B cell (primary cell): ENCODE measurements around the gene FER.

Source experiments
- EZH2 ChIP-seq: IDR thresholded peaks from 2 replicates; pipeline ENCODE4 v1.6.1; 2012; ENCODE audit warnings: borderline replicate concordance, low read depth, mild to moderate bottlenecking, moderate library complexity, low read length; ENCODE audit not compliant: insufficient read depth, poor library complexity, severe bottlenecking
- TF ChIP-seq, protein P1 (sequence below): fragments of 200-600 bp; IDR thresholded peaks from one replicate; pipeline ENCODE4 v1.8.0; 2022; ENCODE audit warnings: antibody characterized with exemption, mild to moderate bottlenecking

DNA sequence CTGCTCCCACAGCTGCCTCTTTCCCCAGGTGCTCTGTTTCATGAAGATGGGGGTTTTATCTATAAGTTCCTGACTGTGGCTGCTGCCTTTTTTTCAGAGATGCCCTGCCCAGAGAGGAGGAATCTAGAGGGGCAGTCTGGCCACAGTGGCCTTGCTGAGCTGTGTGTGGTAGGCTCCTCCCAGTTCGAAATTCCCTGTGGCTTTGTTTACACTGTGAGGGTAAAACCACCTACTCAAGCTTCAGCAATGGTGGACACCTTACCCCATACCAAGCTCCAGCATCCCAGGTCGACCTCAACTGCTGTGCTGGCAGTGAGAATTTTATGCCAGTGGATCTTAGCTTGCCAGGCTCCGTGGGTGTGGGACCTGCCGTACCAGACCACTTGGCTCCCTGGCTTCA lies 250.0 kb downstream of the FER start:
- TF ChIP-seq, protein P1, sequence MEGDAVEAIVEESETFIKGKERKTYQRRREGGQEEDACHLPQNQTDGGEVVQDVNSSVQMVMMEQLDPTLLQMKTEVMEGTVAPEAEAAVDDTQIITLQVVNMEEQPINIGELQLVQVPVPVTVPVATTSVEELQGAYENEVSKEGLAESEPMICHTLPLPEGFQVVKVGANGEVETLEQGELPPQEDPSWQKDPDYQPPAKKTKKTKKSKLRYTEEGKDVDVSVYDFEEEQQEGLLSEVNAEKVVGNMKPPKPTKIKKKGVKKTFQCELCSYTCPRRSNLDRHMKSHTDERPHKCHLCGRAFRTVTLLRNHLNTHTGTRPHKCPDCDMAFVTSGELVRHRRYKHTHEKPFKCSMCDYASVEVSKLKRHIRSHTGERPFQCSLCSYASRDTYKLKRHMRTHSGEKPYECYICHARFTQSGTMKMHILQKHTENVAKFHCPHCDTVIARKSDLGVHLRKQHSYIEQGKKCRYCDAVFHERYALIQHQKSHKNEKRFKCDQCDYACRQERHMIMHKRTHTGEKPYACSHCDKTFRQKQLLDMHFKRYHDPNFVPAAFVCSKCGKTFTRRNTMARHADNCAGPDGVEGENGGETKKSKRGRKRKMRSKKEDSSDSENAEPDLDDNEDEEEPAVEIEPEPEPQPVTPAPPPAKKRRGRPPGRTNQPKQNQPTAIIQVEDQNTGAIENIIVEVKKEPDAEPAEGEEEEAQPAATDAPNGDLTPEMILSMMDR = no peak
- TF ChIP-seq EZH2 = no peak
